Measurements from ENCODE around the gene COL12A1. TPM values are rescaled to one million over a fixed set of nuclear protein-coding genes. Genes with fewer than 3 reads are reported as not detected.

The COL12A1 gene
- total and polyA plus RNA-seq, 2 donors = 54.8 to 470 TPM

GRCh38 chr6:75085931-75086635 is 119.8 kb downstream of the COL12A1 start:
- 82% methylated on average over 13 of the region's 13 CpGs for WGBS
- Histone ChIP-seq H3K4me3 (ENCODE audit: low read depth, low read length) (no peak overlapping the region), H3K27ac (ENCODE audit: low read depth) (no peak overlapping the region), H3K4me1 (ENCODE audit: insufficient read depth) (peaks cover 1% of the 10 kb centered on the region), H3K36me3 (ENCODE audit: insufficient read depth) (no peaks in the 10 kb centered on the region)
- DNase-seq (ENCODE audit: extremely low spot score) = no peak

- peaks cover 1% of the 10 kb centered on the region for H3K4me1 ChIP-seq (ENCODE audit: insufficient read depth)
- H3K27ac ChIP-seq (ENCODE audit: low read depth) = no peak overlapping the region
- peak overlapping the region; percentile 24 for H3K4me3 ChIP-seq (ENCODE audit: low read depth, low read length)
- H3K36me3 ChIP-seq (ENCODE audit: insufficient read depth) = no peaks in the 10 kb centered on the region
- WGBS = 38% methylated on average over 33 of the region's 33 CpGs
- no peak for DNase-seq (ENCODE audit: extremely low spot score)
Observed at GRCh38 chr6:75084872-75085381, 120.9 kb downstream of the COL12A1 start.

DNA sequence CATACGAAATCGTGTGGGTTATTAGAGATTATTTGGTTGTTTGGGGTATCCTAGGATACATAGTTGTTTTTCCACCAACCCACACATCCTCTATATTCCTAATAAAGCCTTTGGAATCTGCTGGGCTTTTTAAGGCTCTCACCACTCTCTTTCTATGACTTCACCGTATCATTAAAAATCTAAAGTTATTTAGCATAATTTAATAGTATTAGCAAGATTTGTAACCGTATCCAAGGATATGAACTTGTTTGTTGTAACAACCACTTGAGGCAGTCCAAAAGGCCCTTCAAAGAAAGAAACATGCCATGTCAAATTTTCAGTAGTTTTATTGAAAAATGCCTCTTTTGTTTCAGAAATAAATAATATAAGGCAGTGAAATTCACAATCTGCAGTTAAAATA is 121.8 kb downstream of the COL12A1 start:
- DNase-seq (ENCODE audit: extremely low spot score) = no peak
- Histone ChIP-seq H3K36me3 (ENCODE audit: insufficient read depth) (no peaks in the 10 kb centered on the region), H3K4me3 (ENCODE audit: low read depth, low read length) (no peak overlapping the region), H3K4me1 (ENCODE audit: insufficient read depth) (peaks cover 1% of the 10 kb centered on the region), H3K27ac (ENCODE audit: low read depth) (no peak overlapping the region)
- WGBS = 69% methylated on average over 4 of the region's 4 CpGs

- Histone ChIP-seq H3K36me3 (ENCODE audit: insufficient read depth) (no peaks in the 10 kb centered on the region), H3K4me3 (ENCODE audit: low read depth, low read length) (no peak overlapping the region), H3K27ac (ENCODE audit: low read depth) (no peak overlapping the region), H3K4me1 (ENCODE audit: insufficient read depth) (peaks cover 1% of the 10 kb centered on the region)
- DNase-seq (ENCODE audit: extremely low spot score) = no peak
Observed at GRCh38 chr6:75081921-75082320, 123.9 kb downstream of the COL12A1 start.

- no peak overlapping the region for H3K27ac ChIP-seq (ENCODE audit: low read depth)
- H3K4me1 ChIP-seq (ENCODE audit: insufficient read depth) = peaks cover 1% of the 10 kb centered on the region
Observed at GRCh38 chr6:75081047-75081446, 124.8 kb downstream of the COL12A1 start.

DNA sequence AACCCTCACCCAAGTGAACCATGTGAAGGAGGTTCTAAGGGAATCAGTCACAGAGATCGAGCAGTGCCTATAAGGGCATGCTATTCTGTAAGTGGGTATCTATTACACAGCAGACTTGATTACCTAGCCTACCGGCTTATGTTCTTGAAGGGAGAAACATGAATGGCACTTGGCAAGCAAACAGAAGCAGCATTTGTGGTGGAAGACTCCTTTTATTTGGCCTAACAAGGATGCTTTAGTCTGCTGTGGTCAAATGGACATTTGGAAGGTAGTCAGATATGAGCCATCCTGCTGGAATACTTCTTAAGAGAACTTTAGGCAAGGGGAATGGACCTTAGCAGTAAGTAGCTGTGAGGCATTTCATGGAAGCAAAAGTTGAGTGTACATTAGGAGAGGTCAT is 126.3 kb downstream of the COL12A1 start:
- WGBS = 87% methylated on average over 2 of the region's 2 CpGs
- DNase-seq (ENCODE audit: extremely low spot score) = no peak
- no peaks in the 10 kb centered on the region for H3K4me1 ChIP-seq (ENCODE audit: insufficient read depth)
- no peak overlapping the region for H3K4me3 ChIP-seq (ENCODE audit: low read depth, low read length)
- H3K27ac ChIP-seq (ENCODE audit: low read depth) = no peak overlapping the region
- H3K36me3 ChIP-seq (ENCODE audit: insufficient read depth) = no peaks in the 10 kb centered on the region

More at GRCh38 chr6:75081047-75081446, 124.8 kb downstream of the COL12A1 start:
- Histone ChIP-seq H3K4me3 (ENCODE audit: low read depth, low read length) (no peak overlapping the region), H3K36me3 (ENCODE audit: insufficient read depth) (no peaks in the 10 kb centered on the region)
- WGBS = 97% methylated on average over 2 of the region's 2 CpGs
- no peak for DNase-seq (ENCODE audit: extremely low spot score)

DNA sequence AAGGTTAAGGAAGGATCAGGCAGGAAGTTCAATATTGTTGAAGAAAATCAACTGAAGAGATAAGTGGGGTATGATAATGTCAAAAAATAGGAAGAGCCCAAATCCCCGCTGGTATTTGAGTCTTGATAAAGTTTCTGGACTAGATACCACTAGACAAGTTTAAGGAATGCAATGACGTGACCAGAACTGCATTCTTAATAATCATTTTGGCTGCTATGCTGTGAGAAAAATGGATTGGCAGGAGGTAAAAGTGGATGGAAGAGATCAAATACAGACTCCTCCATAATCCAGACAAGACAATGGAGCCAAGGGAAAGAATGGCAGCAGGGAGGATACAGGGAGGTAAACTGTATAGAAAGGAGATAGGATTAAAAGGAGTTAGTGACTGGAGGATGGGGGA is 128.2 kb downstream of the COL12A1 start:
- H3K36me3 ChIP-seq (ENCODE audit: insufficient read depth) = no peaks in the 10 kb centered on the region
- 51% methylated on average over 2 of the region's 2 CpGs for WGBS
- DNase-seq (ENCODE audit: extremely low spot score) = no peak

DNA sequence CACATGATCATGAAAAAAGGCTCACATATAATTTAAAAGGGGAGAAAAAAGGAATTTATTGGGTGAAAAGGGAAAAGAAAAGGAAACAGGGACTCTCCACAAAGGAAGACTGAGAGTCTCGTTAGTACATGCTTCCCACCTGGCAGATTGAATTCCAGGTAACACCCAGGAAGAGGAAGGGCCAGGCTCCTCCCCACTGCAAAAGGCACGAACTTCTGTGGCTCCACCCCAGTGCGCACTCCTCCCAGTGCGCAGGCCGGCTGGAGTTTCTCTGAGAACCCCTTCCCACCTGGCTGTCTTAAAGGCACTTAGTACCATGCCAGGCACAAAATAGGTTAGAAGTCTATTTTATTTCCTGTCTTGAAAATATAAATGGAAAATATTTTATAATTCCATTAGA is 129.8 kb downstream of the COL12A1 start:
- Histone ChIP-seq H3K36me3 (ENCODE audit: insufficient read depth) (no peaks in the 10 kb centered on the region), H3K4me3 (ENCODE audit: low read depth, low read length) (no peak overlapping the region), H3K4me1 (ENCODE audit: insufficient read depth) (no peaks in the 10 kb centered on the region), H3K27ac (ENCODE audit: low read depth) (no peak overlapping the region)
- WGBS = 91% methylated on average over 5 of the region's 5 CpGs
- DNase-seq (ENCODE audit: extremely low spot score) = no peak

More for the DNA sequence above, 128.2 kb downstream of the COL12A1 start:
- no peak overlapping the region for H3K4me3 ChIP-seq (ENCODE audit: low read depth, low read length)
- no peaks in the 10 kb centered on the region for H3K4me1 ChIP-seq (ENCODE audit: insufficient read depth)
- no peak overlapping the region for H3K27ac ChIP-seq (ENCODE audit: low read depth)

GRCh38 chr6:75070244-75070643 is 135.6 kb downstream of the COL12A1 start:
- no peak for DNase-seq (ENCODE audit: extremely low spot score)
- Histone ChIP-seq H3K4me1 (ENCODE audit: insufficient read depth) (no peaks in the 10 kb centered on the region), H3K36me3 (ENCODE audit: insufficient read depth) (no peaks in the 10 kb centered on the region), H3K4me3 (ENCODE audit: low read depth, low read length) (no peak overlapping the region), H3K27ac (ENCODE audit: low read depth) (no peak overlapping the region)
- WGBS = 99% methylated on average over 1 of the region's 1 CpG

DNA sequence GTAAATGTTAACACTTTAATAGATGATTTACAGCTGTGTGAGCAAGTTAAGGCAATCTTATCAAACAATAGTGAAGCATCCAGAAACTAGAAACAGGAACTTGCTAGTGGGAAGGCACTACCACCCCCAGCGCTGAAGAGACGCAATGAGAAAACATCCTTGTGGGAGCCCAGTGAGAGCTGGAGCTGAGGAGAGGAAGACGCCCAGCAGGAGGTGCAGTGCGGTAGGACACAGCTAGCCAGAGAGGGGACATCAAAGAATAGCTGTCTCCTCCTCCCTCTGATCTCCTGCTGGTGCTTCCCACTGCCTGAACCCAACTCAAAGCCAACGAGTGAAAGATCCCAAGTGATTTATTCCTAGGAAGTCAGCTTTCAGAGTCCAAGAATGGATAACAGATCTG is 140.3 kb downstream of the COL12A1 start:
- 30% methylated on average over 5 of the region's 5 CpGs for WGBS
- Histone ChIP-seq H3K27ac (ENCODE audit: low read depth) (no peak overlapping the region), H3K4me3 (ENCODE audit: low read depth, low read length) (no peak overlapping the region), H3K36me3 (ENCODE audit: insufficient read depth) (no peaks in the 10 kb centered on the region), H3K4me1 (ENCODE audit: insufficient read depth) (no peaks in the 10 kb centered on the region)
- no peak for DNase-seq (ENCODE audit: extremely low spot score)

- Histone ChIP-seq H3K27ac (ENCODE audit: low read depth) (no peak overlapping the region), H3K36me3 (ENCODE audit: insufficient read depth) (no peaks in the 10 kb centered on the region), H3K4me3 (ENCODE audit: low read depth, low read length) (no peak overlapping the region), H3K4me1 (ENCODE audit: insufficient read depth) (no peaks in the 10 kb centered on the region)
- no peak for DNase-seq (ENCODE audit: extremely low spot score)
- WGBS = 84% methylated on average over 3 of the region's 3 CpGs
Observed at GRCh38 chr6:75052491-75052890, 153.4 kb downstream of the COL12A1 start.

- H3K27ac ChIP-seq (ENCODE audit: low read depth) = no peak overlapping the region
- H3K36me3 ChIP-seq (ENCODE audit: insufficient read depth) = no peaks in the 10 kb centered on the region
- H3K4me3 ChIP-seq (ENCODE audit: low read depth, low read length) = no peak overlapping the region
- H3K4me1 ChIP-seq (ENCODE audit: insufficient read depth) = no peaks in the 10 kb centered on the region
- no peak for DNase-seq (ENCODE audit: extremely low spot score)
Observed at GRCh38 chr6:75049308-75049707, 156.5 kb downstream of the COL12A1 start.

- no peak for DNase-seq (ENCODE audit: extremely low spot score)
- Histone ChIP-seq H3K36me3 (ENCODE audit: insufficient read depth) (no peaks in the 10 kb centered on the region), H3K27ac (ENCODE audit: low read depth) (no peak overlapping the region), H3K4me3 (ENCODE audit: low read depth, low read length) (no peak overlapping the region), H3K4me1 (ENCODE audit: insufficient read depth) (no peaks in the 10 kb centered on the region)
Observed at GRCh38 chr6:75044846-75045245, 161.0 kb downstream of the COL12A1 start.

DNA sequence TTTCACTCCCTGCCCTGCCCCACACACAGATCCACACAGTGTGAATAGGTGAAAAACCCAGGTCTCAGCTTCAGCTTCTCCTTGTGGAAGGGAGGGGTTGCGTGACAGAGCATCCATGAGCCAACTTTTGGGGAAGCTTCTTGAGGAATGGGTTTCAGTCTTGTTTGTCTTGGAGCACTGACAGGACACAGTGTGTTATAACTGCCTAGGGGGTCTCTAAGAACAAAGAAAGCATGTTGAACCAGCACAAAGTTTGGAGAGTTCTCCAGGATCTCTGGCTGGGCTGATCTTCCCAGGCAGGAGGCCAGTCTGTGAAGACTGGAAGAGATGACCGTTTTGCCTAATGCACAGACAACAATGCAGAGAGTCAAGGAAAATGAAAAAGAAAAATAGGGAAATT is 164.5 kb downstream of the COL12A1 start:
- H3K4me1 ChIP-seq (ENCODE audit: insufficient read depth) = no peaks in the 10 kb centered on the region
- no peak for DNase-seq (ENCODE audit: extremely low spot score)
- no peak overlapping the region for H3K27ac ChIP-seq (ENCODE audit: low read depth)
- no peaks in the 10 kb centered on the region for H3K36me3 ChIP-seq (ENCODE audit: insufficient read depth)
- H3K4me3 ChIP-seq (ENCODE audit: low read depth, low read length) = no peak overlapping the region
- 48% methylated on average over 2 of the region's 2 CpGs for WGBS
